ENCODE results near the gene IL1RAPL2.

- no peak for TF ChIP-seq CTCF (IDR thresholded peaks at IDR 0.05; ENCODE audit: extremely low read depth in 1 of 2, insufficient read depth in 1 of 2, low read depth in 1 of 2, low read length in 2 of 2)
- no peak for TF ChIP-seq EZH2 (IDR thresholded peaks at IDR 0.05; ENCODE audit: borderline replicate concordance, low read depth, low read length, severe bottlenecking)
- no peak for TF ChIP-seq POLR2A (IDR thresholded peaks at IDR 0.05; ENCODE audit: low read depth, low read length)
- TF ChIP-seq MAX (IDR thresholded peaks at IDR 0.05; ENCODE audit: insufficient read depth, insufficient read length): no peak
- TF ChIP-seq POLR2AphosphoS5 (IDR thresholded peaks at IDR 0.05; ENCODE audit: insufficient read depth, low read depth, low read length): no peak
- TF ChIP-seq GATA2 (IDR thresholded peaks at IDR 0.05; ENCODE audit: insufficient read depth, insufficient read length, low read depth, low read length): no peak
- no peak for TF ChIP-seq JUN (IDR thresholded peaks at IDR 0.05; ENCODE audit: borderline replicate concordance, insufficient read depth, insufficient read length, low read depth)
Measured at GRCh38 chrX:105116486-105116885, 550.5 kb downstream of the IL1RAPL2 start.
